Uterus (tissue), 4 donors: ENCODE data around the gene DENND2D. TPM values are rescaled to one million over a fixed set of nuclear protein-coding genes. Genes with fewer than 3 reads are reported as not detected.

Source experiments
- DNase-seq, 2 donors: peaks; one replicate each; pipeline ENCODE4 v3.0.0-alpha.2; 2019 to 2020
- H3K27ac ChIP-seq, 2 donors: fragments of 200-600 bp; sonication (generic); 1 replicate in 1 of 2; 2 replicates in 1 of 2; pipeline ENCODE4 v1.5.1; 2016 to 2018
- H3K27me3 ChIP-seq, 2 donors: fragments of 200-600 bp; sonication (generic); one replicate each; pipeline ENCODE4 v1.5.1; 2018 to 2019; ENCODE audit warnings: control low read depth in 1 of 2
- H3K36me3 ChIP-seq, 2 donors: fragments of 200-600 bp; sonication (generic); one replicate each; pipeline ENCODE4 v1.5.1; 2019; ENCODE audit warnings: control low read depth in 1 of 2
- H3K4me1 ChIP-seq, 2 donors: fragments of 200-600 bp; sonication (generic); one replicate each; pipeline ENCODE4 v1.5.1; 2018 to 2019; ENCODE audit warnings: control low read depth in 1 of 2
- H3K4me3 ChIP-seq, 2 donors: fragments of 200-600 bp; sonication (generic); 1 replicate in 1 of 2; 2 replicates in 1 of 2; pipeline ENCODE4 v1.5.1; 2018 to 2019; ENCODE audit warnings: mild to moderate bottlenecking in 1 of 2
- H3K9me3 ChIP-seq, 2 donors: fragments of 200-600 bp; sonication (generic); one replicate each; pipeline ENCODE4 v1.5.1; 2019; ENCODE audit warnings: control low read depth in 1 of 2
- CTCF ChIP-seq, 4 experiments: fragments of 200-600 bp in 2 of 4; fragments of 450-650 bp in 2 of 4; sonication (generic) in 2 of 4; IDR thresholded peaks; one replicate each; pipeline ENCODE4 v1.5.1; 2016 to 2019; ENCODE audit warnings: antibody characterized with exemption in 4 of 4, mild to moderate bottlenecking in 2 of 4, moderate library complexity in 1 of 4
- POLR2A ChIP-seq, 2 donors: fragments of 450-650 bp; IDR thresholded peaks; one replicate each; pipeline ENCODE4 v1.6.1; 2016; ENCODE audit warnings: antibody characterized with exemption in 2 of 2, mild to moderate bottlenecking in 1 of 2, moderate library complexity in 1 of 2
- intact Hi-C: fragments of 100-400 bp; cut with DNase I; formaldehyde crosslinking; loops from one replicate; pipeline ENCODE4 v1.15.1; 2023; ENCODE audit warnings: low total_unique reads
- total RNA-seq, 4 donors: library from RNA; depleted of rRNA in 3 of 4; stranded (reverse); fragments of >200 nt in 3 of 4; gene quantifications; one replicate each; pipeline versions ENCODE4 v1.1.0 to v1.2.4, GENCODE V29; 2014 to 2023
- donor health status: DM: yes; HTN: yes; CAD: no.

Gene DENND2D
- total RNA-seq, 4 donors from 2014 or later, result 2.3 to 25.9 (median 8.0) TPM

- Histone ChIP-seq H3K4me3 (no peak overlapping the region), H3K9me3 (no peaks in the 10 kb centered on the region), H3K27me3 (no peaks in the 10 kb centered on the region), H3K27ac (no peak overlapping the region), H3K4me1 (no peaks in the 10 kb centered on the region), H3K36me3 (no peaks in the 10 kb centered on the region)
- TF ChIP-seq CTCF (IDR thresholded peaks at IDR 0.05) (no peak), POLR2A (IDR thresholded peaks at IDR 0.05) (no peak)
- intact Hi-C loops, result no loop called here
- DNase-seq, result no peak
Measured at GRCh38 chr1:111147948-111148347, 52.5 kb downstream of the DENND2D start.

GRCh38 chr1:111145963-111146768 lies 54.3 kb downstream of the DENND2D start:
- intact Hi-C loops, result no loop called here
- TF ChIP-seq POLR2A (IDR thresholded peaks at IDR 0.05), result no peak
- TF ChIP-seq CTCF (IDR thresholded peaks at IDR 0.05), result no peak

GRCh38 chr1:111145542-111145941 lies 54.9 kb downstream of the DENND2D start:
- Histone ChIP-seq H3K27ac (no peak overlapping the region), H3K9me3 (no peaks in the 10 kb centered on the region), H3K36me3 (no peaks in the 10 kb centered on the region), H3K4me3 (no peak overlapping the region), H3K4me1 (peaks cover 0 to 8% of the 10 kb centered on the region in 2 donors), H3K27me3 (no peaks in the 10 kb centered on the region)
- intact Hi-C loops, result no loop called here
- no peak for DNase-seq
- no peak for TF ChIP-seq POLR2A (IDR thresholded peaks at IDR 0.05)
- TF ChIP-seq CTCF (IDR thresholded peaks at IDR 0.05), result no peak

More at GRCh38 chr1:111145963-111146768, 54.3 kb downstream of the DENND2D start:
- no peaks in the 10 kb centered on the region for H3K27me3 ChIP-seq
- H3K4me1 ChIP-seq, result peaks cover 0 to 8% of the 10 kb centered on the region in 2 donors
- no peak overlapping the region for H3K27ac ChIP-seq
- DNase-seq, result no peak
- no peaks in the 10 kb centered on the region for H3K36me3 ChIP-seq
- H3K4me3 ChIP-seq, result no peak overlapping the region
- H3K9me3 ChIP-seq, result no peaks in the 10 kb centered on the region

GRCh38 chr1:111142356-111142975 lies 58.0 kb downstream of the DENND2D start:
- DNase-seq, result no peak
- Histone ChIP-seq H3K27ac (no peak overlapping the region), H3K36me3 (no peaks in the 10 kb centered on the region), H3K9me3 (no peaks in the 10 kb centered on the region), H3K27me3 (no peaks in the 10 kb centered on the region), H3K4me3 (no peak overlapping the region), H3K4me1 (peaks cover 0 to 8% of the 10 kb centered on the region in 2 donors)
- intact Hi-C loops, result no loop called here
- no peak for TF ChIP-seq CTCF (IDR thresholded peaks at IDR 0.05)
